ENCODE results near the gene ZNF333.
"Not testable (repeated sequence)": the region's sequence is repeated elsewhere in the genome, so short reads cannot be mapped to it uniquely, and the experiment has no call there.

Gene ZNF333

GRCh38 chr19:14781713-14782536 is 92.1 kb downstream of the ZNF333 start:
- H3K4me3 Mint-ChIP-seq; H3K36me3 Mint-ChIP-seq (ENCODE audit: low read depth); H3K27me3 Mint-ChIP-seq (ENCODE audit: low read depth); H3K9me3 Mint-ChIP-seq; H3K27ac Mint-ChIP-seq; H3K4me1 Mint-ChIP-seq (ENCODE audit: low read depth): not testable (repeated sequence)

- peaks cover 9% of the 10 kb centered on the region for H3K4me1 Mint-ChIP-seq (ENCODE audit: low read depth)
- no peaks in the 10 kb centered on the region for H3K9me3 Mint-ChIP-seq
- no peak overlapping the region for H3K27ac Mint-ChIP-seq
- no peaks in the 10 kb centered on the region for H3K36me3 Mint-ChIP-seq (ENCODE audit: low read depth)
- peaks cover 1% of the 10 kb centered on the region for H3K27me3 Mint-ChIP-seq (ENCODE audit: low read depth)
- H3K4me3 Mint-ChIP-seq, result no peak overlapping the region
These were observed 93.0 kb downstream of the ZNF333 start for GRCh38 chr19:14782626-14783409.
